GM18870 (cell line): ENCODE measurements around the gene ATXN1.
A peak's percentile ranks its signal among the peaks of the same experiment; 100 is the strongest.
"Not testable (repeated sequence)": the region's sequence is repeated elsewhere in the genome, so short reads cannot be mapped to it uniquely, and the experiment has no call there.

Experiments used
- ATAC-seq: cut with Tn5 transposase; IDR thresholded peaks from one replicate; pipeline ENCODE4 v1.9.1; 2021; ENCODE audit warnings: moderate library complexity; ENCODE audit not compliant: unreplicated experiment

The ATXN1 gene

GRCh38 chr6:16656451-16656850 is 104.8 kb downstream of the ATXN1 start:
- ATAC-seq: no peak

GRCh38 chr6:16654701-16655100 is 106.6 kb downstream of the ATXN1 start:
- peak; percentile 31 for ATAC-seq

- no peak for ATAC-seq
These were observed 108.0 kb downstream of the ATXN1 start for GRCh38 chr6:16653226-16653625.

- peak; percentile 94 for ATAC-seq
These were observed 109.4 kb downstream of the ATXN1 start for GRCh38 chr6:16651871-16652270.

- no peak for ATAC-seq
These were observed 111.4 kb downstream of the ATXN1 start for GRCh38 chr6:16649890-16650289.

- ATAC-seq: no peak
These were observed 112.0 kb downstream of the ATXN1 start for GRCh38 chr6:16649241-16649640.

- ATAC-seq: no peak
These were observed 113.3 kb downstream of the ATXN1 start for GRCh38 chr6:16648003-16648402.

GRCh38 chr6:16647422-16647821 is 113.8 kb downstream of the ATXN1 start:
- ATAC-seq: no peak

- ATAC-seq: no peak
These were observed 116.6 kb downstream of the ATXN1 start for GRCh38 chr6:16644540-16645250.

GRCh38 chr6:16639684-16640480 is 121.4 kb downstream of the ATXN1 start:
- no peak for ATAC-seq

- no peak for ATAC-seq
These were observed 123.6 kb downstream of the ATXN1 start for GRCh38 chr6:16637635-16638034.

GRCh38 chr6:16635810-16636602 is 125.3 kb downstream of the ATXN1 start:
- peak; percentile 55 for ATAC-seq

GRCh38 chr6:16635291-16635809 is 125.9 kb downstream of the ATXN1 start:
- ATAC-seq: no peak

GRCh38 chr6:16634855-16635254 is 126.4 kb downstream of the ATXN1 start:
- ATAC-seq: no peak

GRCh38 chr6:16633961-16634360 is 127.3 kb downstream of the ATXN1 start:
- ATAC-seq: no peak

- no peak for ATAC-seq
These were observed 127.8 kb downstream of the ATXN1 start for GRCh38 chr6:16633465-16633864.

- ATAC-seq: no peak
These were observed 129.2 kb downstream of the ATXN1 start for GRCh38 chr6:16632101-16632500.

GRCh38 chr6:16630026-16630643 is 131.1 kb downstream of the ATXN1 start:
- ATAC-seq: no peak

GRCh38 chr6:16628580-16628979 is 132.7 kb downstream of the ATXN1 start:
- not testable (repeated sequence) for ATAC-seq

GRCh38 chr6:16626650-16627049 is 134.6 kb downstream of the ATXN1 start:
- no peak for ATAC-seq
